Vagina (tissue), 2 donors: ENCODE data around the gene ZBTB21. TPM values are rescaled to one million over a fixed set of nuclear protein-coding genes. Genes with fewer than 3 reads are reported as not detected.
"Not testable (repeated sequence)": the region's sequence is repeated elsewhere in the genome, so short reads cannot be mapped to it uniquely, and the experiment has no call there.

Source experiments
- DNase-seq, 2 donors: peaks; one replicate each; pipeline ENCODE4 v3.0.0-alpha.2; 2017; ENCODE audit errors: extremely low spot score in 2 of 2
- H3K27ac ChIP-seq: fragments of 200-600 bp; sonication (generic); one replicate; pipeline ENCODE4 v1.5.1; 2019
- H3K27me3 ChIP-seq: fragments of 200-600 bp; sonication (generic); one replicate; pipeline ENCODE4 v1.5.1; 2019
- H3K36me3 ChIP-seq, 2 donors: fragments of 200-600 bp; sonication (generic); one replicate each; pipeline ENCODE4 v1.5.1; 2017 to 2019
- H3K4me1 ChIP-seq: fragments of 200-600 bp; sonication (generic); one replicate; pipeline ENCODE4 v1.5.1; 2019
- H3K4me3 ChIP-seq, 2 donors: fragments of 200-600 bp; sonication (generic); 1 replicate in 1 of 2; 2 replicates in 1 of 2; pipeline ENCODE4 v1.5.1; 2016 to 2019
- H3K9me3 ChIP-seq: fragments of 200-600 bp; sonication (generic); one replicate; pipeline ENCODE4 v1.5.1; 2019
- POLR2A ChIP-seq, 2 donors: fragments of 450-650 bp; IDR thresholded peaks; one replicate each; pipeline ENCODE4 v1.6.1; 2017; ENCODE audit warnings: antibody characterized with exemption in 2 of 2, mild to moderate bottlenecking in 2 of 2, moderate library complexity in 2 of 2
- POLR2AphosphoS5 ChIP-seq, 2 donors: sonication (generic); formaldehyde crosslinking; IDR thresholded peaks; one replicate each; pipeline ENCODE4 v1.9.0; 2017; ENCODE audit warnings: antibody characterized with exemption in 2 of 2, mild to moderate bottlenecking in 2 of 2, low read depth in 1 of 2; ENCODE audit not compliant: insufficient read depth in 1 of 2
- intact Hi-C: fragments of 100-400 bp; cut with DNase I; formaldehyde crosslinking; loops from one replicate; pipeline ENCODE4 v1.15.1; 2023
- total RNA-seq: library from RNA; depleted of rRNA; stranded (reverse); fragments of >200 nt; gene quantifications from one replicate; pipeline ENCODE4 v1.2.3, GENCODE V29; 2016
- TF ChIP-seq, protein P1 (sequence below), 3 experiments: fragments of 450-650 bp in 2 of 3; fragments of 200-600 bp in 1 of 3; sonication (generic) in 1 of 3; IDR thresholded peaks; one replicate each; pipeline ENCODE4 v1.5.1; 2017 to 2019; ENCODE audit warnings: antibody characterized with exemption in 3 of 3, mild to moderate bottlenecking in 2 of 3, moderate library complexity in 2 of 3

Gene ZBTB21
- total RNA-seq, 1 donor from 2014 or later: 16.7 TPM

- Histone ChIP-seq H3K36me3 (no peaks in the 10 kb centered on the region), H3K4me3 (peak overlapping the region; percentile 67 to 75), H3K9me3 (no peaks in the 10 kb centered on the region), H3K27me3 (no peaks in the 10 kb centered on the region), H3K27ac (no peak overlapping the region), H3K4me1 (peaks cover 66% of the 10 kb centered on the region)
- TF ChIP-seq, protein P1, sequence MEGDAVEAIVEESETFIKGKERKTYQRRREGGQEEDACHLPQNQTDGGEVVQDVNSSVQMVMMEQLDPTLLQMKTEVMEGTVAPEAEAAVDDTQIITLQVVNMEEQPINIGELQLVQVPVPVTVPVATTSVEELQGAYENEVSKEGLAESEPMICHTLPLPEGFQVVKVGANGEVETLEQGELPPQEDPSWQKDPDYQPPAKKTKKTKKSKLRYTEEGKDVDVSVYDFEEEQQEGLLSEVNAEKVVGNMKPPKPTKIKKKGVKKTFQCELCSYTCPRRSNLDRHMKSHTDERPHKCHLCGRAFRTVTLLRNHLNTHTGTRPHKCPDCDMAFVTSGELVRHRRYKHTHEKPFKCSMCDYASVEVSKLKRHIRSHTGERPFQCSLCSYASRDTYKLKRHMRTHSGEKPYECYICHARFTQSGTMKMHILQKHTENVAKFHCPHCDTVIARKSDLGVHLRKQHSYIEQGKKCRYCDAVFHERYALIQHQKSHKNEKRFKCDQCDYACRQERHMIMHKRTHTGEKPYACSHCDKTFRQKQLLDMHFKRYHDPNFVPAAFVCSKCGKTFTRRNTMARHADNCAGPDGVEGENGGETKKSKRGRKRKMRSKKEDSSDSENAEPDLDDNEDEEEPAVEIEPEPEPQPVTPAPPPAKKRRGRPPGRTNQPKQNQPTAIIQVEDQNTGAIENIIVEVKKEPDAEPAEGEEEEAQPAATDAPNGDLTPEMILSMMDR (IDR thresholded peaks at IDR 0.05): no peak
- no peak for TF ChIP-seq POLR2AphosphoS5 (IDR thresholded peaks at IDR 0.05; ENCODE audit: insufficient read depth in 1 of 2, low read depth in 1 of 2)
- no peak for TF ChIP-seq POLR2A (IDR thresholded peaks at IDR 0.05)
- intact Hi-C loops: loop anchor here (10.0 kb wide), 1 partner anchor 53 kb away; no protein-coding TSS in a partner anchor
- no peak for DNase-seq
Measured at GRCh38 chr21:41951876-41952567, 58.1 kb downstream of the ZBTB21 start.

DNA sequence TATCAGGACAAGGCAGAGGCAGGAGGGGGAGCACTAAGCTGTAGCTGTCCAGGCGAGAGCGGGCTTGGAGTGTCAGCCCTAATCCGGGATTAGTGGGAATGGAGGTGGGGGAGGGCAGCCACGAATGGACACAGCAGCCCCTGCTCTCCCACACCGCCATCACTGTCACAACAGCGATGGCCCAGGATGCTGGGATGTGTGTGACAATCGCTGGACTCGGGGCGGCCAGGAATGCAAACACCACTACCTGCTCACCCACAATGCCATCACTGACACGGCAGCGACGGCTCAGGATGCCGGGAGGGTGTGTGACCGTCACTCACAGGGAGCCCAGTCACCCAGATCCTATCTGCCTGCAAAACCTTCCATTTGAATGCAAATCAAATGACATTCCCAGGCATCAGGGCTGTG lies 59.2 kb downstream of the ZBTB21 start:
- intact Hi-C loops: loop anchor here (10.0 kb wide), 1 partner anchor 54 kb away; no protein-coding TSS in a partner anchor
- no peak overlapping the region for H3K4me3 ChIP-seq
- peaks cover 56% of the 10 kb centered on the region for H3K4me1 ChIP-seq
- H3K27me3 ChIP-seq: no peaks in the 10 kb centered on the region
- H3K9me3 ChIP-seq: no peaks in the 10 kb centered on the region
- H3K36me3 ChIP-seq: no peaks in the 10 kb centered on the region
- no peak for DNase-seq
- TF ChIP-seq POLR2AphosphoS5 (IDR thresholded peaks at IDR 0.05; ENCODE audit: insufficient read depth in 1 of 2, low read depth in 1 of 2) (no peak), POLR2A (IDR thresholded peaks at IDR 0.05) (no peak)
- TF ChIP-seq, protein P1 (IDR thresholded peaks at IDR 0.05): no peak
- no peak overlapping the region for H3K27ac ChIP-seq

- not testable (repeated sequence) for DNase-seq, H3K27me3 ChIP-seq, H3K9me3 ChIP-seq, H3K36me3 ChIP-seq, H3K27ac ChIP-seq, H3K4me3 ChIP-seq
- peaks cover 56% of the 10 kb centered on the region for H3K4me1 ChIP-seq
- intact Hi-C loops: loop anchor here (10.0 kb wide), 1 partner anchor 55 kb away; no protein-coding TSS in a partner anchor
Measured at GRCh38 chr21:41949631-41950030, 60.5 kb downstream of the ZBTB21 start.

DNA sequence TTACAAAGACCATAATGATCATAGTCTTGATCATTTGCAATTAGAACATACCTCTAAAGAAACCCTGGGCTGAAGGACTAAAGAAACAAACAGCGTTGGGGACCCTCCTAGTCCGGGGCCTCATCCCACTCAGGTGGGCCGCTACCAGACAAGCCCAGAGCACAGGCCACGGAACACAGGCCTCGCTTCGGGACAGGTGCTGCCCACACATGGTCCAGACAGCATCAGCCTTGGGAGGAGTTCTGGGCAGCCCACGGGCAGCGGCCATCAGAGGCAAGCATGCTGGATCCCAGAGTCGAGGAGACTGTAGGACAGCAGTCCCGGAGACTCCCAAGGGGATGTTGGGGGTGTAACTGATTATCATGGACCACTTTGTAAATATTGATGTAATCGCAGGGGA lies 61.3 kb downstream of the ZBTB21 start:
- TF ChIP-seq, protein P1 (IDR thresholded peaks at IDR 0.05): no peak
- TF ChIP-seq POLR2AphosphoS5 (IDR thresholded peaks at IDR 0.05; ENCODE audit: insufficient read depth in 1 of 2, low read depth in 1 of 2) (no peak), POLR2A (IDR thresholded peaks at IDR 0.05) (no peak)
- no peaks in the 10 kb centered on the region for H3K36me3 ChIP-seq
- H3K4me1 ChIP-seq: peaks cover 52% of the 10 kb centered on the region
- no peaks in the 10 kb centered on the region for H3K27me3 ChIP-seq
- intact Hi-C loops: no loop called here
- H3K9me3 ChIP-seq: no peaks in the 10 kb centered on the region
- DNase-seq: no peak
- H3K4me3 ChIP-seq: no peak overlapping the region
- H3K27ac ChIP-seq: no peak overlapping the region

DNA sequence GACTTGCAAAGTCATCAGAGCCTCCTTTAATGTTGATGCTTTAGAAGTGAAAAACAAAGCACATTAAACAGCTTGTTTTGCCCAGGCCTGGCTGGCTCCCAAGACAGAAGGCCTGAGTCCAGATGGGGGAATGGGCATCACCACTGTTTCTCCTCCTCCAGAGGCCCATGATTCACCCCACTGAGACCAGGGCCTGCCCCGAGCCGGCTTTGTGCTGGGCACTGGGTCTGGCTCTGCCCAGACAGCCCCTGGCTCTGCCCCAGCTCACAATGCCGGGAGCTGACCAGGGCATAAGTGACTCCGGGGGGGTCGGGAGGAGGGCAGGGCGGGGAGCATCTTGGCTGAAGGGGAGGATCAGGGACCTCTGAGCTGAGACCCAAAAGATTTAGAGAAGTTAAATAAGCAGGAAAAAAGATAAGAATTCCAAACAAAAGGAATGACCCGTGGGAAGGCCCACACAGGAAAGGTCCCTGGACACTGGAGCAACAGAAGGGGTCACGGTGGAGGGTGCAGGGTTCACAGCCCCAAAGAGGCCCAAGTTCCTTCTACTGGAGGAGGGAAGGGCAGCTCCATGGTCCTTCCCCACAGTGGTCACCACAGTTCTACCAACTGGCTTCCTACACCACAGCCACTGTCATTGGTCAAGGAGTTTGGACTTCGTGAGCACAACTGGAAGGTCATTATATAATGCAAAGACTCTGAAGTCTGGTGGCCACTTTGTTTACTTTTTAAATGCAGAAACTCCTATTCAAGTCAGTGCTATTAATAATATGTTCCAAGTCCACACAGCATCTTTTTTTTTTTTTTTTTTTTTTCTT lies 61.9 kb downstream of the ZBTB21 start:
- H3K4me3 ChIP-seq: peak overlapping the region in 1 of 2 donors; percentile 18
- H3K27me3 ChIP-seq: no peaks in the 10 kb centered on the region
- intact Hi-C loops: no loop called here
- no peak for DNase-seq
- H3K36me3 ChIP-seq: no peaks in the 10 kb centered on the region
- peaks cover 50% of the 10 kb centered on the region for H3K4me1 ChIP-seq
- TF ChIP-seq POLR2AphosphoS5 (IDR thresholded peaks at IDR 0.05; ENCODE audit: insufficient read depth in 1 of 2, low read depth in 1 of 2): peak in 1 of 2 donors; percentile 35
- TF ChIP-seq POLR2A (IDR thresholded peaks at IDR 0.05): no peak
- H3K27ac ChIP-seq: peak overlapping the region; percentile 43
- no peaks in the 10 kb centered on the region for H3K9me3 ChIP-seq
